NCI-H128 (cell line): ENCODE results near the gene MTFR1L.
A peak's percentile ranks its signal among the peaks of the same experiment; 100 is the strongest.

ENCODE experiments used
- DNase-seq: peaks from one replicate; lab custom pipeline; 2025; ENCODE audit not compliant: unreplicated experiment; lab: John Stamatoyannopoulos, UW

The MTFR1L gene

DNA sequence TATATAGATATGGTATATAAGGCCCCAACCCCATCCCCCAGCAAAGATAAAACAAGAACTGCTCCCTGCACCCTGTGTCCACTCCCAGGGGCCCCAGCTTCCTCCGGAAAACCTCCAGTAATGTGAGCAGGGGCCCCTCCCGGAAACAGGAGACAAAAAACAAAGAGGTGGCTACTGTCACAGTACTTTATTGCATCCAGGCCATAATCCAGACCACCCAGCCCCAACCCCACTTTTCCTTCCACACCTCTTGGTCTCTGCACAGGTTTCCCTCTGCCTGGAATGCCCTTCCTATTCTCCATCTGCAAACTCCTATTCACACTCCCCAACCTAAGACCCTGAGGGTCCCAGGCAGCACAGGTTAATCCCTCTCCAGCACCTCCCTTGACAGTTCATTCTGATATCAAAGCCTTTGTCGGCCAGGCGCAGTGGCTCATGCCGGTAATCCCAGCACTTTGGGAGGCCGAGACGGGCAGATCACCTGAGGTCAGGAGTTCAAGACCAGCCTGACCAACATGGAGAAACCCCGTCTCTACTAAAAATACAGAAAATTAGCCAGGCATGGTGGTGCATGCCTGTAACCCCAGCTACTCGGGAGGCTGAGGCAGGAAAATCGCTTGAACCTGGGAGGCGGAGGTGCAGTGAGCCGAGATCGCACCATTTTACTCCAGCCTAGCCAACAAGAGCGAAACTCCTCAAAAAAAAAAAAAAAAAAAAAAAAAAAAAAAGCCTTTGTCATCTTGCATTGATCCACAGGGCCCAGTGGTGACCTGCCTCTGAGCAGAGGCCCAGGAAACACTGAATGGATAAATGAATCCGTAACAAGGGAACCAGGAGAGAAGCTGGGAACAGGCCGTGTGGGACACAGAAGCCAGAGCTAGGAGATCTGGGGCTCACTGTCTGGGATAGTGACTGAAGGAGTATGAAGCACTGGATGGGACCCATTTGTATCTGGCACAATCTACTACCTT lies 41.8 kb downstream of the MTFR1L start:
- no peak for DNase-seq

DNA sequence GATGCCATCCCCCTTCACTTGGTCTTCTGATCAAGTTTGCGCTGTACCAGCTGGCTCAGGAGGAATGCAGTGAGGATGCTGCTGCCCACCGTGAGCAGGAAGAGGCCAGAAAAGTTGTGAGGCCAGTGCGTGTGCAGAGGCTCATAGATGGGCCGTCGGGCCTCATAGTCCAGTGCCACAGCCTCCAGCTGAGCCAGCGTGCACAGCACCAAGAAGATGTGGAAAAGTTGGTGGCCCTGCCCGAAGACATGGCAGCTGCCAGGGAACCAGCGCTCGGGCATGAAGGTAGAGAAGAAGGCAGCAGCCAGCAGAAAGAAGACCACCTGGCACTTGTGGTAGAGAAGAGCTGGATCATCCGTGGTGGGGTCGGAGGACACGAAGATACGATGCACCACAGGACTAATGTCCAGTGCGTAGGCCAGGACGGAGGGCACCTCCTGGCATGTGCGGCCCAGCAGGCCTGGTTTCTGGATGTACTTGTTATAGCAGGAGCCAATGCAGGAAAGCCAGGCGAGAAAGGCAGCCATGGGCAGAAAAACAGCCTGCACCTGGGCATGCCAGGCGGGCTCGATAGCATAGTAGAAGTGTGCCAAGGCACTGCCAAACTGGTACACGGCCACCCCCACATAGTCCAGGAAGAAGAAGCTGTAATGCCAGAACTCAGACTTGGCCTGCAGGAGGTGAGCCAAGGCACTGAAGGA lies 43.2 kb downstream of the MTFR1L start:
- no peak for DNase-seq

DNA sequence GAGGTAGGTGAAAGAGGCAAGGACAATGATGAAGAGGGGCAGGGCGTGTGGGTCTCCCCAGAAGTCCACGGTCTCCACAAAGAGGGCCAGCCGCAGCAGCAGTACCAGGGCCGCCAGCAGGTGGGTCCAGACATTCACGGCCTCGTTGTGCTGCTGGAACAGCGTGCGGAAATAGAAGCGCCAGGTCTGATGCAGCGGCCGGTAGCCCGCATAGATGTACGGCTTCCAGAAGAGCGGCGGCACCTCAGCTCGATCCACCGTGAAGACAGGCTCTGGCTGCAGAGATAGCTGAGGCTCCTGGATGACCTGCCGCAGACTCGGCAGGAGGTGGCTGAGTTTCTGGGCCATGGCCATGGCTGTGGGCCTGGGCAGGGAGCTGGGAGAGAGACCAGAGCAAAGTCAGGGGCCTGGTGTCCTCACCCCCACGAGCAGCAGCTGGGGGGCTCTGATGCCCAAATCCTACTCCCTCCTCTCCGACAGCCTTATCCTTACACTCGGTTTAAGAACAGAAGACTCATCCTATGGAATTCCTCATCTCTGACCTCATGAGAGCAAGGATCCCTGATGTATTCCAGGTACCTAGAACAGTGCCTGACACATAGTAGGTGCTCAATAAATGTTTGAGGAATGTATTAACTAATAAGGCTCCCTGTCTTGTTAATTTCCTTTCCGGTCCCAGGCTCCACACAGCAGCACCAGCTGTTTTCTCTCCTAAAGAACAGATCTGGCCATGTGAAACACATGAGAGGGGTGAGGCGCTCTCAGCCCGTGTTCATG lies 43.9 kb downstream of the MTFR1L start:
- no peak for DNase-seq

DNA sequence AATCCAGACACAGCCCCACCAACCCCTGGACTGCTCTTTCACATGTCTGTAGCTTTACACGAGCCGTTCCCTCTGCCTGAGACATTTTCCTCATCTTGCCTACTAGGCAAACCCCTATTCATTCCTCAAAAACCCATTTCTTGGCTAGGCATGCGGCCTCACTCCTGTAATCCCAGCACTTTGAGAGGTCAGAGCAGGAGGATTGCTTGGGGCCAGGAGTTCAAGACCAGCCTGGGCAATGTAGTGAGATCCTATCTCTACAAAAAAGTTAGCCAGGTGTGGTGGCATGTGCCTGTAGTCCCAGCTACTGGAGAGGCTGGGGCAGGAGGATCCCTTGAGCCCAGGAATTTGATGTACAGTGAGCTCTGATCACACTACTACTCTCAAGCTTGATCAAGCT lies 44.7 kb downstream of the MTFR1L start:
- no peak for DNase-seq

DNA sequence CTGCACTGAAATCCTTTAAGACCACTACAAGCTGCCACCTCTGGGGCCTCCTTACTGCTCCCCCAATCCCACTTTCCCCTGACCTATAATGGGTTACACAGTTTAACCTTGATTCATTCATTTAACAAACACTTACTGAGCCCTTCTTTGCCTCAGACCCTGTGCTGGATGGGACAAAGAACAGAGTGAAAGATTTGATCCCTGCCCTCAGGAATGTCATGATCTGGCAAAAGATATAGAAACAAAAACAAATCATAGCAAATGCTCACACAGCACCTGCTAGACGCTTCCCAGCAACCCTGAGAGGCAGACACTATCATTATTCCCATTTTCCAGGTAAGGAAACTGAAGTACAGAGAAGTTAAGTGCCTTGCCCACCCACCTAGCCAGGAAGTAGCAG lies 46.5 kb downstream of the MTFR1L start:
- DNase-seq = no peak

DNA sequence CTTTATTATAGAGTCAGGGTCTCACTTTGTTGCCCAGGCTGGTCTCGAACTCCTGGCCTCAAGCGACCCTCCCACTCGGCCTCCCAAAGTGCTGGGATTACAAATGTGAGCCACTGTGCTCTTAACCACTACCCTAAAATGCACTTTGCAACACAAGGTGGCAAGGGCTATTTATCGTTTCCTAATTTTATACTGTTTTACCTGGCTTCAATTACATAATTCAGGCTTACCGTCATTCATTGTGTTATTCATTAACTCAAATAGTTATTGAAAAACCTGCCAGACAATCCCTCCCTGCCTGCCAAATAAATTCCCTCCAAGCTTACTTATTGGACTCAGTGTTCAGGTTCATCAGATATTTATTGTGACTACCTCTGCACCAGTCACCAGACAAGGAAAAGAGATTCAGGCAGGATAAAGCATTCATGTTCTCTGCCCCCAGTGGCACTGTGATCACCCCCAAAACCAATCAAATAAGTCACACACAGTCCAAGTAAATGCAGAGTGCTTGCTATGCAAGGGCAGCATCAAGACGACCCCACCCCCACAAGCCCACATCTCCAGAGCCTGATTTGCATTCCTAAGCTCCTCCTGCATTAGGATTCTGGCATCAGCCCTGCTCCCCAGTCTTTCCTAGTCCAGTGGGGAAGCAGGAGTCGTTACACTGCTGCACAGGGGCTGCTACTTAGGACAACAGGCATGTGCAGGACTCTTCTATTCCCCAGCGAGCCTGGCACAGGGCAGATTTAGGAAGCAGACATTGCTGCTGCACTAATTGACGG lies 47.6 kb downstream of the MTFR1L start:
- no peak for DNase-seq

DNA sequence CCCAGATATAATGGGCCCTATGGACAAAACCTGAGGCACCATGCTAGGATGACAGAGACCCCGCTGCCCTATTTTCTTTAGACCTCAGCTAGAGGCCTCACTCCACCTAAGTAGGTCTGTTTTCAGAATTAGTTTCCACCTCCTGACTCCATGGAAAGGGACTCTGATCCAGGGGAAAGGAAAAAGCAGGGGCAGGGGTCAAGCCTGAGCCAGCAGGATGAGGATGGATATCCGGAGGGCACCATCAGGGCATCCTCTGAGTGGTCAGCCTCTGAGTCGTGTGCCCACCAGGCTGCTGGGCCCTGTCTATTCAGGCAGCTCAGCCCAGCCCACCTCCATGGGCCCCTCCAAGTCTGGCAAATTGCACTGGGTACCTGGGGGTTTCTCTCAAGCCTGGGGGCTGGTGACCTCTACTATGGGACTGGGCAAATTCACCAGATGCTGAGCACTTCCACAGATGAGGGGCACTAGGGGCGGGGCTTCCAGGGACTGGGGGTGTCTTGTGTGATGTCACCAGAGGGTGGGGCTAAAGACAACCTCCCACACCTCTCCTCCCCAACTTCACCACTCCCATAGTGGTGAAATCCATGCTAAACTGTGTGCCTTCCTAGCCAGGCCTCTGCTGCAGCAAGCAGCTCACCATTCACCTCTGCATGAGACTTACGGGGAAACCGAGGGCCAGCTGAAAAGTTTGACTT lies 50.3 kb downstream of the MTFR1L start:
- DNase-seq = no peak

DNA sequence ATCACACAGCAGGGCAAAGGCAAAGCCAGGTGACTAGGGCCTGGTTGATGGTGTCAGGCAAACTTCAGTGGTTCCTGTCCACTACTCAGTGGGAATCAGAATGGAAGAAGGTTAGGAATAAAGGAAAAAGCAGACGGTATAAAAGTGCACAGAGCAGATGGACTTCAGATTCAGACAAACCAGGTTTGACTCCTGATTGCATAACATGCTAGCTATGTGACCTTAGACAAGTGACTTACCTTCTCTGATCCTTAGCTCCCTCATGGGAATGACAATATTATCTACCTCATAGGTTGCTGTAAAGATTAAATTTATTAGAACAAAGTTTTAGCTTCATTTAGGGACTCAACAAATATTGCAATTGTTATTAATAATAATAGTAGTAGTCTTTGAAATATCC lies 50.9 kb downstream of the MTFR1L start:
- no peak for DNase-seq

DNA sequence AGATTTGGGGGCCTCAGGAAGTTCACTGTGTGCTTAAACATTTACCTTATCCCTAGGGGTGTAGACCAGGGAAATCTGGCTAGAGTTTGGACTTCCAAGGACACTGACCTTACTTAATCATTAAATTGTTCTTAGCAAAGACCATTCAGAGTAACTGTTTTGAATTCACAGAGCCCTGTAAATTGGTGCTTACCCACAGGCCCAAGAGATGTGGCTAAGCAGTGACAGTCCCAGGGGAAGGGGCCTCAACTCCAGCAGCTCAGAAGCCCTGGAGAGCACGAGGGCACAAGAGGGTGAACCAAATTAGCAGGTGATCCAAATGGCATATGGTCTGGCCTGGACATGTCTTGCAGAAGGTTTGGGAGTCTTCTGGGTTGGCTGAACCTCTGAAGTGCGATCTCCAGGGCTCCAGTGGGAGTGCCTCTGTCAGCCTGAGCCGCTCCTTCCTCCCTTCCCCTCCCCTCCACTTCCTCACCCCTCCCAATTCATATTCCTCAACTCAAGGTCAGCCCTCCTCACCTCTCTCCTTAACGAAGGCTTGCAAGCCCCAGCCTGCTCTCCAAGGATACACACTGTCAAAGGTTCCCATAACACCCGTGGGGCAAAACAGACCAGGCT lies 51.4 kb downstream of the MTFR1L start:
- no peak for DNase-seq

DNA sequence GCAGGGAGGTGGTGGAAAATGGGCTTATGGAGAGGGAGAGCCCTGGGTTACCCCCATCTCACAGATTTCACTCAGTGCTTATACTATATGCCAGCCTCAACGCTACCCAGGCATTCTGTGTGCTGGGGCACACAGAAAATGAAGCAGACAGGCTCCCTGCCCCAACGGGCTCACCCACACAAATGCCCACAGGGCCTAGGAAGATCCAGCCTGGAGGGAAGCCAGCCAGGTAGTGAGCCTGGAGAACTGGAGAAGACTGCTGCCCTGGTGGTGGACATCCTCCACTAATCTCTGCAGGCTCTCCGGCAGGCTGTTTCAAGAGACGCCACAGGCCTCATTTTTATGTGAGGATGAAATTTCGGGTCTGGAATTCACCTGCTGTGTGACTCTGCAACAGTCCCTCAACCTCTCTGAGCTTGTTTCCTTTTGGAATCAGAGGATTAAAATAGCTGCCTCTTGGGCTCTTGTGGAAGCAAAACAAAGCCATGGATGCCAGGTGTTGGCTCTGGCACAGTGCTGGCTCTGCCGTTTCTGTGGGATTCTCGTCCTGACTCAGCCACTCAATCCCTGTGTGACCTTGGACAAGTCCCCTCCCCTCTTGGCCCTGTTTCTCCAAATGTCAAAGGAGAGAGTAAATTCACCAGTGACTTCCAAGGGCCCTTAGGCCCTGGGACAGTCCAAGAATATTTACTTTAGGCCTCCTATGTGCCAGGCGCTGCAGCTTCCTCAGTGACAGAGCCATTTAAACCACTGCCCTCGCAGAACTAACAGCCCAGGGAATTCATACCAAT lies 52.1 kb downstream of the MTFR1L start:
- DNase-seq = no peak

DNA sequence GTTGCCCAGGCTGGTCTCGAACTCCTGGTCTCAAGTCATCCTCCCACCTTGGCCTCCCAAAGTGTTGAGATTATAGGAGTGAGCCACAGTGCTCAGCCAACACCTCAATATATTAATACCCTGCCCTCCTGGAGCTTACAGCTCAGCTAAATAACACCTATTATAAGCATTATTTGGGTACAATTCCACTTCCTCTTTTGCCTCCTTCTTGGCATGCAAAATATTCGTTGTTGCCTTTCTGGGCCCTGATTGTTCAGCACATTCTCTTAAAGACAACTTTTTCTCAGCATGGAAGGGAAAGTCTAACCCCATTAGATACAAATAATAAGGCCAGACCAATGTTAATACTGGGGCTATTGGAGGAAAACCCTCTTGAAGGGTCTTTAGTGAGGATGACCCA lies 53.0 kb downstream of the MTFR1L start:
- DNase-seq = no peak

DNA sequence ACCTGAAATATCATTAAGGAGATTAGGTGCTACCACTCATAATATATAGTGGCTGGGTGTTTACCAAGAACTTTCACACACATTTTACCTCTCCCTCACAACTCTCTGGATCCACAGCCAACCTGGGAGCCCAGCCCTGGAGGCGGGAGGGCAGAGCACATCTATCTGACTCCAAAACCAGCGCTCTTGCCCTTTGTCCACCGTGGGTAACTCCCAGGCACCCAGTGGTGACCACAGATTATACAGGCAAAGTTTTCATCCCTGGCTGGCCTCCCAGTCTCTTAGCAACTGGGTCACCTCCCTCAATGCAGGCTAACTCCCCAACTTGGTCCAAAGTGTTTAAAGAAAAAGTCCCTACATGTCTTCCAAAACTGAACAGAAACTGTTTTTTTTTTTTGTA lies 53.4 kb downstream of the MTFR1L start:
- DNase-seq = no peak

DNA sequence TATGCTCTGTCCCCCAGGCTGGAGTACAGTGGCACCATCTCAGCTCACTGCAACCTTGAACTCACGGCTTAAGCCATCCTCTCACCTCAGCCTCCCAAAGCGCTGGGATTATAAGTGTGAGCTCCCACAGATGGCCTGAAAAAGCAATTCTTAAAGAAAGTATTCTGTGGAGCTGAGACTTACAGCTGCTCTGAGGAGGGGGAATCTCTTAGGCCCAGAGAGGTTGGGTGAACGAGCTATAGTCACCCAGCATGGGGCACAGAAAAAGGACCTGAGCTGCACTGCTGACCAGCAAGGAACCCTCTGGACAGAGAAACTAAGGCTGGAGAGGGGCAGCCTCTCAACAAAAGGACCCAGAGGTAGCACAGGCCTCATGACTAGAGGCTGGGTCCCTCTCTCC lies 54.5 kb downstream of the MTFR1L start:
- no peak for DNase-seq

DNA sequence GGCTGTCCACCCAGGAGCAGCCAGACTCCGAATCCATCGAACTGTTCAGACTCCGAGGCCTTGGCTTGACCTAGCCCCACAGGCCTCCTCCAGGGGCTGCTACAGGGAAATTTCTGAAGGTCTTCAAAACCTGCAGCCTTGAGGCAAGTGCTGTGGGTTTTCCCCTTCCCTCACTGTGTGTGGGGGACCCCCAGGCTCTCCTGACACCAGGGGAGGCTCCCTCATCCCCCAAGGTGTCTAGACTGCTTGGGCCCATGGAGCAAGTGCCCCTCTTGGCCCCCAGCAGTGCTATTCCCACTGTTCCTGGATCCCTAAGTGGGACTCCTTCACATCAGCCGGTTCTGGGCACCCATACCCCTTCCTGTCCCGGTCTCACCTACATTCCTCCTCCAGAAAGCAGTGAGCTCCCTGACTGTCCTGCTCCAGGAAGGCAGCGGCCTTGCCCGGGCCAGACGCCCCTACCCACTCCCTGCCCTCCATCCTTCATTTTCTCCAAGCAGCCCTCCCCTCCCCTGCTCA lies 54.9 kb downstream of the MTFR1L start:
- no peak for DNase-seq

DNA sequence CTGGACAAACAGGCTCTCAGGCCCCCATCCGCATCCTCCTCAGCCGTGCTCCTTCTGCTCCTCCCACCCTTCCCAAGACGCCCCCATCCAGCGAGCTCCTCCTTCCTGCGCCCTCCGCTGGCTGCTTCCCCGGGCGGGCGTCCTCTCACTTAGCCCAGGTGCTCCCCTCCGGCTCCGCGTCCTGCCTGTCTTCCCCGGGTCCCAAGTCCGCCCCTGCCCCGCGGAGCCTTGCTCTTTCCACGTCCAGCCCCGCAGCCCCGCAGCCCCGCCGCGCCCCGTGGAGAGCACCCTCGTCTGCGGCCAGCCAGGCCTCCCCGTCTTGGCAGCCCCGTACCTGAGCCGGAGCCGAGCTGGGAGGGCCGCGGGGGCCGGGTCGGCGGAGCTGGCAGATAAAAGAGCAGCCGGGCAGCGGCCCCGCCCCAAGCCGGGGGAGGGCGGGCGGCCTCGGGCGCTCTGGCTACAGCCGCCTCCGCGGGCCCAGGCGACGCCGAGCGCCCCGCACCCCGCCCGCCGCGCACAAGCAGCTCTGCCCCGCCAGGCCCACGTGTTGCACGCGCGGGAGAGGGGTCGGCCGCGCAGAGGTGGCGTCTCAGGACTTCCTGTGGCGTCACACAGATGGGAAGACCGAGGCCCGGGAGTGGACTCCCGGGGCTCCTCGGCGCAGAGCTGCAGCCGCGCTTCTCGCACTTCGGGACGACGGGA lies 55.6 kb downstream of the MTFR1L start, which contains the start of gene PAQR7:
Gene PAQR7, minus strand, starts transcription at position 555 of the 702 bp plus-strand sequence. CDS start 11,869 bp downstream, outside the sequence.
- peak; percentile 73 for DNase-seq

DNA sequence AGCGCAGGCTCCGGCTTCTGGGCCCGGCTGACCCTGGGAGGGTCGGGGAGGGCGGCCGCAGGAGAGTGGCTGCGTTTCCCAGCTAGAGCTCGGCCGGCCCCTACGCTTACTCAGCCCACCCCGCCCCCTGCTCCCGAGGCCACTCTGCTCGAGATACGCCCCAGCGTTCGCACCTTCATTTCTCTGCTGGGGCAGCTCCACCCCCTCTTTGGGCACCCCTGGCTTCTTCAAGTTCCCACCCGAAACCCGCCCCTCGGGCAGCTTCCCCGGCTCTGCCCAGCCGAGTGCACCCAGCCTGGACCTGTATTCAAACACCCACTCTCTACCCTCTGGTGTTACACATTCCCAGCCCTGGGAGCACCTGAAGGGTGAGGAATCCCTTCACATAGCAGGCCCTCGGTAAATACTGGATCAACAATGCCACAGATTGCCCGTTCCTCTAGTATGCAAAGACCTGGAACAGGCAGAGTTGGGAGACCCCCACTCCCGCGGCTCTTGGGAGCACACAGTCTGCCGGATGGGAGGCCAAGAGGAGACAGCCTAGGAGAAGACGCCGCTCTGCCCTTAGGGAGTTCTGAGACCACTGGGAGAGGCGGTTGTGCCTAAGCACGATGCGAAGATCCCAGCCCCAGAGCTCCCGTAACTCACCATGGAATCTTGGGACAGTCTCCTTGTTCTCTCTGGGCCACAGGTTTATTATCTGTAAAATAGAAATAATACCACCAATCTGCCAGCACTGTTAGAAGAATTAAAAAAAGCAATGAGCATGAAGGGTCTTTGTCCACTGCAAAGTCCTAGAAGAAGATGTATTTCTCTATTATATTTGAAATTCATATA lies 56.3 kb downstream of the MTFR1L start:
- no peak for DNase-seq

DNA sequence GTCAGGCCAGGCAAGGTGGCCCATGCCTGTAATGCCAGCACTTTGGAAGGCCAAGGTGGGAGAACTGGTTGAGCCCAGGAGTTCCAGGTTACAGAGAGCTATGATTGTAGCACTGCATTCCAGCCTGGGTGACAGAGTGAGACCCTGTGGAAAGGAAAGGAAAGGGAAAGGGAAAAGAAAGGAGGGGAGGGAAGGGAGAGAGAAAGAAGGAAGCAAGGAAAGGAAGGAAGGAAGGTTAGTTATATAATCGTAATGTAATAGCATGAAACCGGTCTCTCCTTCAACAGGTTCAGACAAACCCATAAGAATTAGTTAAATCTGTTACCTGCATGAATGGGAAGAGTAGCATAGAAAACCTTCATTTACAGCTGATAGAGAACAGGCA lies 56.9 kb downstream of the MTFR1L start:
- no peak for DNase-seq
